GM10266 (cell line): ENCODE measurements around the gene GHDC.
"Not testable (repeated sequence)": the region's sequence is repeated elsewhere in the genome, so short reads cannot be mapped to it uniquely, and the experiment has no call there.

ENCODE experiments used
- DNase-seq: peaks from one replicate; pipeline ENCODE4 v3.0.0; 2012; ENCODE audit errors: extremely low spot score
- TF ChIP-seq, protein P1 (sequence below): IDR thresholded peaks from 2 replicates; pipeline ENCODE4 v1.5.1; 2012; ENCODE audit warnings: mild to moderate bottlenecking, low read depth; ENCODE audit not compliant: control insufficient read depth, insufficient read depth; ENCODE audit errors: missing control alignments

The GHDC gene

DNA sequence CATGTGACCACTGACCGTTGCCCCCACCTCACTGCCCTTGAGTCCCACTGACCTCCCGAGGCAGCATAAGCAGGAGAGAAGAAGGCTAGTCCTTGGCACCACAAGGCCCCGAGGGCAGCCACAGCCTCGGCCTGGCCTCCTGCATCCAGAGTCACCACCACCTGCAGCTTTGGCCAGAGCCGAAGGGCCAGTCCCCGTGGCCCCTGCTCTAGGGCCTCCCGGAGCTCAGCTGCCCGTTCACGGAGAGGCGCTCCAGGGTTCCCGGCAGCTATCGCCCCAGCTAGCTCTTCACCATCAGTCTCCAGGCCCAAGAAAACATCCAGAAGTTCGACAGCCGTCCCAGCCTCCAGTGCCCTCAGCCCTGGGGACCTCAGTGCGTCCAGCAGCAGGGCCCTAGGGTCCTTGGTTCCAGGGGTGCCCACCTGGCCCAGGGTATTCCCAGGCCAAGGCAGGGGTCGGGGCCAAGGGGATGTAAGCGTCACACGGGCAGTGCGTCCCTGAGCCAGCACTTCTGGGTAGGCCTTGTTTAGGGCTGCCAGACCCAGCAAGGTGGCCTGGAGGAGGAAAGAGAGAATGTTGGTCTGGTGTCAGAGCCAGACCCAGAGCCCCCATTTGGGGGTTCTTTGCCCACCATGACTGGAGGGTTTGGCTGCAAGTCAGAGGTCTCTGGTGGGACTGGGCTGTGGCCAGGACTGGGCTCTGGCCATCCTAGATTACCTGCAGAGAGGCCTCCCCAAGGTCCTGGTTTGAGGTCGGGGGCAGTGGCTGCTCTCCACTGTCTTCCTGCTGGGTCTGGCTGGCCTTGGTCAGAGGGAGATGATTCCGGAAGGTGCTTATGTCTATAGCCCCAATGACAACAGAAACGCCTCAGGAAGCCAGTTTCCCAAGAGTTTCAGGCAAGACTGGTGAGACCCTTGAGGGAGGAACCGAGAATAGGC is 1.8 kb downstream of the GHDC start:
- TF ChIP-seq, protein P1, sequence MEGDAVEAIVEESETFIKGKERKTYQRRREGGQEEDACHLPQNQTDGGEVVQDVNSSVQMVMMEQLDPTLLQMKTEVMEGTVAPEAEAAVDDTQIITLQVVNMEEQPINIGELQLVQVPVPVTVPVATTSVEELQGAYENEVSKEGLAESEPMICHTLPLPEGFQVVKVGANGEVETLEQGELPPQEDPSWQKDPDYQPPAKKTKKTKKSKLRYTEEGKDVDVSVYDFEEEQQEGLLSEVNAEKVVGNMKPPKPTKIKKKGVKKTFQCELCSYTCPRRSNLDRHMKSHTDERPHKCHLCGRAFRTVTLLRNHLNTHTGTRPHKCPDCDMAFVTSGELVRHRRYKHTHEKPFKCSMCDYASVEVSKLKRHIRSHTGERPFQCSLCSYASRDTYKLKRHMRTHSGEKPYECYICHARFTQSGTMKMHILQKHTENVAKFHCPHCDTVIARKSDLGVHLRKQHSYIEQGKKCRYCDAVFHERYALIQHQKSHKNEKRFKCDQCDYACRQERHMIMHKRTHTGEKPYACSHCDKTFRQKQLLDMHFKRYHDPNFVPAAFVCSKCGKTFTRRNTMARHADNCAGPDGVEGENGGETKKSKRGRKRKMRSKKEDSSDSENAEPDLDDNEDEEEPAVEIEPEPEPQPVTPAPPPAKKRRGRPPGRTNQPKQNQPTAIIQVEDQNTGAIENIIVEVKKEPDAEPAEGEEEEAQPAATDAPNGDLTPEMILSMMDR: no peak
- no peak for DNase-seq

DNA sequence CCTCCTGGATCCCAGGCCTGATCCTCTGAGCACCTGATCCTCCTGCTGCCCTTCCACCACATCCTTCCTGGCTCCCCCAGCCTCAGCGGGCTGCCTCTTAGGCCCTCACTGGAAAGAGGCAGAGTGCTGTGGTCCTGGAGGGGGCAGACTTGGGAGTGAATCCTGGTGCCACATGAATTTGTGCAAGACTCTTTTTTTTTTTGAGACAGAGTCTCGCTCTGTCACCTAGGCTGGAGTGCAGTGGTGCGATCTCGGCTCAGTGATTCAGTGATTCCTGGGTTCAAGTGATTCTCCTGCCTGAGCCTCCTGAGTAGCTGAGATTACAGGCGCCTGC is 3.1 kb downstream of the GHDC start:
- TF ChIP-seq, protein P1: no peak
- no peak for DNase-seq

DNA sequence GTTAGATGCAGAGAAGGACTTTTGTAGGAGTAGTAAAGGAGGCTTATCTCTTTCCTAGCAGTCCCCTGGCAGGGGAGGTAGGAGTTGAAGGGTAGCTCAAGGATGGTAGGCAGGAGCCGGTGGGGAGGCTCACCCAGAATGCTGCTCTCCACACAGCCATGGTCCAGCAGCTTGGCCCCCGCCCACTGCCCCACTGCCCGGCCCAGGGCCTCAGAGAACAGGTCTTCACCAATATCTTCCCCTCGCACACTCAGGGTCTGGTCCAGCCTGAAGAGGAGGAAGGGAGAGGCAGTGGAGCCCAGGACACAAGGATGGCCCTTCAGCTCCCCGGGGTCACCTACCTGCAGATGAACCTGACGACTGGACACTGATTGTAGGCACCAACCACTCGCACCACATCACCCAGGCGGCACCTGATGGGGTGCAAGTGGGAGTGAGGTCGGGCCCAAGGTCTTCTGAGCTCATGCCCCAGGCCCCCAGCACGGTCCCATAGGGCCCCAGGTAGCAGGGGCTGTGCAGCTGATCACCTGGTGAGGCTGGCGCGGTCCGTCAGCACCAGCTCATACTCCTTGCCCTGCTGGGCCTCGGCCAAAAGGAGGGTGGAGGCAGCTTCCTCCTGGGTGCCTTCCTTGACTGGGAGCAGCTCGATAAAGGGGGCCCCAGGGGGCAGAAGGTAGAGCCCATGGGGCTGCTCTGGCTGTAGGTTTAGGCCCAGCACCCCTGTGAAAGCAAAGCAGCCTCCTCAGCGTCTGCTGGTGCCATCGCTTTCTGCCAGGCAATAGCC is 3.6 kb downstream of the GHDC start:
- TF ChIP-seq, protein P1: no peak
- DNase-seq: no peak

DNA sequence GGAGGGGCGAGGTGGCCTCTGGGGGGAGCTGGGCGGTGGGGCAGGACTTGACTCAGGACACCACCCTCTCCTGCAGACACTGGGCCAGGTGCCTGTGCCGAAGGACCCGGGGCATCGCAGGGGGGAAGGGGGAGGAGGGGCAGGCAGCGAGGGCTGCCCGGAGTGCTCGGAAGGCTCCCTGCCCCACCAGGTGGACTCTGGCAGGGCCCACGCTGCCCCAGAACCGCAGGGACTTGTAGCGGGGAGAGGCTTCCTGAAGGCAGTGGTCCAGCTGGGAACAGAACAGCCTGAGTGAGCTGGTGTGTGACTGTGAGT is 4.7 kb downstream of the GHDC start:
- no peak for DNase-seq
- TF ChIP-seq, protein P1: no peak

DNA sequence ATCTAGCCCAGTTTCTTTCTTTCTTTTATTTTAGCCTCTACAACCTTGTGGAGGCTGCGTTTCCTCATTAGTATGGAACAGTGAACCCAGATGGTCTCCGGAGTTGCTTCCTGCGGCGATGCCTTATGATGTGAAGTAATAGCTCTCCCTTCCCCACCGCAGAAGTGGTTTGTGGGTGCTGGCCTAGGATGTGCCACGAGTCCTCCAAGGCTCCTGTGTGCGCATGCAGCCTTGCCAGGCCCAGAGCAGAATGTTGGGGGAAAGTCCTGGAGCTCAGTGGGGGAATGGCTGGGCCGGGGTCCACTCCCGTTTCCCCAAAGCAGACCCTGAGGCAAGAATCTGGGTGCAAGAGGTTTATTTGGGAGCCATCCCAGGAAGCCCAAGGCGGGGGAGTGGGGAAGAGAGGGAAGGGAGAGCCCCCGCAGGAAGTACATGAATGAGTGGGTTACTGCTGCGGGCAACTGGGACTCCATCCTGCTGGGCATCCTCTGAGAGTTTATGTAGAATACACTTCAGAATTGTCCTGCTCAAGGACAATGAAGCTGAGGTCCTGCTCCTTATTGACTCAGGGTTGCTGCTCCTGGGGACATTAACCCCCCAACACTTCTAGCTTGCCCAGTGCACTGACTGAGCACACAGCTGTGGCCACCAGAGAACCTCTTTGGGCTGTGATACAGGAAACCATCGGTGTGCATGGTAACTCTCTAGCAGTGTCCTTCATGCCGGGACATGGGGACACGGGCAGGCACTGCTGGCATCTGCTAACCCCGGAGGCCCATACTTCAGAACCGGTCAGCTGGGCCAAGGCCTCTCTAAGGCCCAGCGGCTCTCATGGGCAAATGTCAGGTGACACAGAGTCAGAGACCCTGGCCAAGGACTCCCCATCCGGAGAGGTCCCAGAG is 5.3 kb downstream of the GHDC start:
- no peak for DNase-seq
- TF ChIP-seq, protein P1: no peak

DNA sequence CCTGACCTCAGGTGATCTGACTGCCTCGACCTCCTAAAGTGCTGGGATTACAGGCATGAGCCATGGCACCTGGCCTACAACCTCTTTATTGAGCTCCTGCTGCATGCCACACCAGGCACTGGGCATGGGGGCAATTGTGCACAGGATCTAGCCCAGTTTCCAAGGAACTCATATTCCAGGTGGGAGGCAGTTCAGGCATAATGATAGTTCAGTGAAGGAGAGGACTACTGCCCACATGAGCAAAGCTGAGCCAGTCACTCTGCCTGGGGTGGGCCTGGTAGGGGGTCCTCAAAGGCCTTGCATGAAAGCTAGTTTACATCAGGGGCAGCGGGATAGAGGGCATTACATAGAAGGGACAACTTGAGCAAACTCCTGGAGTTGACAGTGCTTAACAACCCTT is 6.5 kb downstream of the GHDC start:
- no peak for DNase-seq
- TF ChIP-seq, protein P1: no peak

DNA sequence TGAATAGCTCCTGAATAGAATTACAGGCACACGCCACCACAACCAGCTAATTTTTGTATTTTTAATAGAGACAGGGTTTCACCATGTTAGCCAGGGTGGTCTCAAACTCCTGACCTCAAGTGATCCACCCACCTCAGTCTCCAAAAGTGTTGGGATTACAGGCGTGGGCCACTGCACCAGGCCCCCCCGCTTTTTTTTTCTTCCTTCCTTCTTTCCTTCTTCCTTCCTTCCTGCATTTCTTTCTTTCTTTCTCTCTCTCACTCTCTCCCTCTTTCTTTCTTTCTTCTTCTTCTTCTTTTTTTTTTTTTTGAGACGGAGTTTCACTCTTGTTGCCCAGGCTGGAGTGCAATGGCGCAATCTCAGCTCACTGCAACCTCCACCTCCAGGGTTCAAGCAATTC is 8.1 kb downstream of the GHDC start:
- not testable (repeated sequence) for DNase-seq
